C4-2B (cell line): ENCODE measurements around the gene PHLPP1.

Experiments used
- H3K27ac ChIP-seq: fragments of 450-650 bp; 2 replicates; pipeline ENCODE4 v1.5.1; 2017
- CTCF ChIP-seq: fragments of 450-650 bp; conservative IDR thresholded peaks from 2 replicates; pipeline ENCODE4 v1.5.1; 2017; ENCODE audit warnings: mild to moderate bottlenecking
- ZFX ChIP-seq: fragments of 450-650 bp; IDR thresholded peaks from 2 replicates; pipeline ENCODE4 v1.6.1; 2017

The PHLPP1 gene

GRCh38 chr18:63003899-63004298 lies 288.6 kb downstream of the PHLPP1 start:
- no peak for TF ChIP-seq ZFX
- no peak for TF ChIP-seq CTCF
- H3K27ac ChIP-seq, result no peak overlapping the region

GRCh38 chr18:63004466-63005089 lies 289.2 kb downstream of the PHLPP1 start:
- TF ChIP-seq ZFX (no peak), CTCF (no peak)

GRCh38 chr18:63005306-63005705 lies 290.0 kb downstream of the PHLPP1 start:
- TF ChIP-seq ZFX, result no peak
- no peak for TF ChIP-seq CTCF
- no peak overlapping the region for H3K27ac ChIP-seq

More at GRCh38 chr18:63004466-63005089, 289.2 kb downstream of the PHLPP1 start:
- no peak overlapping the region for H3K27ac ChIP-seq

GRCh38 chr18:63007231-63007630 lies 291.9 kb downstream of the PHLPP1 start:
- TF ChIP-seq ZFX (no peak), CTCF (no peak)
- H3K27ac ChIP-seq, result no peak overlapping the region

GRCh38 chr18:63016270-63016669 lies 300.9 kb downstream of the PHLPP1 start:
- H3K27ac ChIP-seq, result no peak overlapping the region
- TF ChIP-seq CTCF (peak; percentile 81), ZFX (no peak)

GRCh38 chr18:63017076-63017475 lies 301.7 kb downstream of the PHLPP1 start:
- no peak for TF ChIP-seq CTCF
- TF ChIP-seq ZFX, result no peak
- no peak overlapping the region for H3K27ac ChIP-seq

- TF ChIP-seq CTCF (no peak), ZFX (no peak)
- no peak overlapping the region for H3K27ac ChIP-seq
These were observed 302.6 kb downstream of the PHLPP1 start for GRCh38 chr18:63017977-63018376.
